HAP-1 (cell line): Measurements from ENCODE around the gene CEP104.

Experiments
- DNase-seq, 2 experiments: peaks; one replicate each; pipeline ENCODE4 v3.0.0-alpha.2; 2016 to 2020; ENCODE audit warnings: low spot score in 2 of 2
- H3K27me3 ChIP-seq: fragments of 250-450 bp; sonication (Bioruptor Pico); 2 replicates; pipeline ENCODE4 v1.5.1; 2020; ENCODE audit warnings: low read depth, mild to moderate bottlenecking, moderate library complexity
- H3K36me3 ChIP-seq: fragments of 250-450 bp; sonication (Bioruptor Pico); replicated peaks from 2 replicates; pipeline ENCODE4 v1.5.1; 2020; ENCODE audit warnings: mild to moderate bottlenecking
- H3K4me1 ChIP-seq: fragments of 250-450 bp; sonication (Bioruptor Pico); 2 replicates; pipeline ENCODE4 v1.5.1; 2020; ENCODE audit warnings: mild to moderate bottlenecking
- H3K4me3 ChIP-seq: fragments of 250-450 bp; sonication (Bioruptor Pico); 2 replicates; pipeline ENCODE4 v1.5.1; 2020; ENCODE audit warnings: mild to moderate bottlenecking, moderate library complexity
- H3K9me3 ChIP-seq: fragments of 250-450 bp; sonication (Bioruptor Pico); 2 replicates; pipeline ENCODE4 v1.5.1; 2020; ENCODE audit warnings: mild to moderate bottlenecking, moderate library complexity
- in situ Hi-C: fragments of 300-500 bp; cut with MboI; formaldehyde crosslinking; loops from 3 replicates; pipeline ENCODE4 v1.14.3; 2020; ENCODE audit warnings: low sequenced_read_pairs, inconsistent platforms, mixed read lengths

Gene CEP104

DNA sequence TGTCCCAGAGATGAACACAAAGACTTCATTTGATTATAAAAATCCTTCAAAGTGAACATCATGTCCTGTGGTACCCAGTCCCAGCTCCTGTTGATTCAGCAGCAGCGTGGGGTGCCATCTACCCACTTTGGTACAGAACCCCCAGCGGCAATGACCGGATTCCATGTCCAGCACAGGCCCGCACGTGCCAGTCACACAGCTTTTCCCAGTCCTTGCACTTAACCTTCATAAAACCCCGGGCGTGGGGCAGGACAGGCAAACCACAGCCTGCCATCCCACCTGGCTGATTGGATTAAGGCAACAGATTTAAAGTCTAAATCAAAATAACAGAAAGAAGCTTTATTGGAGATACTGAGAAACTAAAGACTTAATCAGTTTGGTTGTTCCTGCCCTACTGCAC, 15.5 kb downstream of the CEP104 start:
- peaks cover 8% of the 10 kb centered on the region for H3K36me3 ChIP-seq
- H3K4me1 ChIP-seq: no peaks in the 10 kb centered on the region; the same call in 1 of the 2 replicates
- H3K27me3 ChIP-seq: no peaks in the 10 kb centered on the region
- no peak for DNase-seq
- no peaks in the 10 kb centered on the region for H3K9me3 ChIP-seq
- in situ Hi-C loops: no loop called here
- no peak overlapping the region for H3K4me3 ChIP-seq

DNA sequence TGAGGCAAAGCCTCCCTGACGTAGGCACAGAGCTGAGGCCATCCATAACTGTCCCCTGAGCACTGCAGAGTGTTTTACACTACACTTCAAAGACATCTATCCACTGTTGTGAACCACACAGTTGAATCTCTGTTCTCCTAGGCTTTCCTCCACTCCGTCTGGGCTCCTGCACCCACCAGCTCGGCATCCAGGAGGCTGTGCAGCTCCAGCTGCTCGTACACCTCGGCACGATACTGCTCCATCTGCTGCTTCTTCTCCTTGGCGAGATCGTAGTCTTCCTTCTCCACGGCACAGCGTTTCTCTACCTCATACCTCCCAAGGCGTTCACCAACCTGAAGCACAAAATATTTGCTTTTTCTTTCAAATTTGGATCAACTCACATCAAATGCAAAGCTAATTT, 18.2 kb downstream of the CEP104 start:
- peaks cover 4% of the 10 kb centered on the region for H3K36me3 ChIP-seq
- no peak for DNase-seq
- no peaks in the 10 kb centered on the region for H3K4me1 ChIP-seq
- no peaks in the 10 kb centered on the region for H3K27me3 ChIP-seq
- in situ Hi-C loops: no loop called here
- no peak overlapping the region for H3K4me3 ChIP-seq
- H3K9me3 ChIP-seq: no peaks in the 10 kb centered on the region

DNA sequence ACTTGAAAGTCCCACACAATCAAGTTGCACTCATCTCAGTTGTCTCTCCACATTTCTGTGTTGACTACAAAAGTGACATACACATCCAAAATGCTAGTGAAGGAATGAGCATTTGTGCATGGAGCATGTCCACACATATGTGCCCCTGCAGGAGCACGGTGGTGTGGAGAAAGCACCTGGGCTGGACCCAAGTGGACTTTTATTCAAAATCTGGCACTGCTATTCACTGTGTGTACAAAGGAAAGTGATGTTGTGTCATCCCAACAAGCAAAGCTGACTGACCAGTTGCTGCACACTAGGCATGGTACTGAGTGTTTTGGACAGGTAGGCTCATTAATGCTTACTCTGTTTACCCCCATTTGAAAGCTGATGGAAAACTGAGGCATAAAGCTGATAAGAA, 19.3 kb downstream of the CEP104 start:
- H3K4me1 ChIP-seq: no peaks in the 10 kb centered on the region
- peaks cover 7% of the 10 kb centered on the region for H3K36me3 ChIP-seq
- no peaks in the 10 kb centered on the region for H3K9me3 ChIP-seq

DNA sequence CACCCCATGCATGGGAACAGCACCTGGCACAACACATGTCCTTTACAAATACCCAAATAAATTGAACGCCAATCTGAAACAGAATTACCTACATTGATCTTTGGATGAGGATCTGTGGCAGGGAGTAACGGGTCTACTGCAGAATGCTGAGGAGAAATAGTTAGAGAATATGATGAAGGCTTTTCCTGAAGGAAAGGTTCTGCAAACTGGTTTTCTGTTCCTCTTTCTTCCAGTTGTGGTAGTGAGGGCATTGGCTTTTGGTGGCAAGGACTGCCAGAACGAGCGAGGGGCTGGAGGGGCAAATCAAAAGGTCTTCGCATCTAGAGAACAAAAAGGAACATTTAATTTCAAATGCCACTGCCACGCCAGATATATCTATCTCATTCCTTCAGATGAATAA, 19.8 kb downstream of the CEP104 start:
- no peaks in the 10 kb centered on the region for H3K4me1 ChIP-seq
- H3K4me3 ChIP-seq: no peak overlapping the region
- no peaks in the 10 kb centered on the region for H3K27me3 ChIP-seq
- no peaks in the 10 kb centered on the region for H3K9me3 ChIP-seq
- no peak for DNase-seq
- in situ Hi-C loops: no loop called here
- H3K36me3 ChIP-seq: peaks cover 3% of the 10 kb centered on the region

More for the DNA sequence above, 19.3 kb downstream of the CEP104 start:
- Histone ChIP-seq H3K4me3 (no peak overlapping the region), H3K27me3 (no peaks in the 10 kb centered on the region)
- no peak for DNase-seq
- in situ Hi-C loops: no loop called here

DNA sequence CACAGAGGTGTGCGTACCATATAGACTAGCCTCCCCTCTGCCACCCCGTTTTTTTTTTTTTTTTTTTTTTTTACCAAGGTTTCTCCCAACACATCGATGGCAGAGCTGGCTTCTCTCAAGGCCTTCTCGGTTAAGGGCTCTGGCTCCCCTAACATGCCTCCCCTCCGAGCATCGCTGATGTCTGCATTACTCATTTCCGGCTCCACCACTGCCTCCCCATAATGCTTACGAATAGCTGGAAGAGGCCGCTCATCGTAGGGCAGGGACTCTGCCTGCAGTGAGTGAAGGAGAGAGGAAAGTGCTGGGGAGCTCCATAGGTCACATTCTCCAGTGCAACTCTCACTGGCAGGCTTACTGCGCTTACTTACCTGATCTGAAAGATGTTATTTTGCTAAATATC, 20.6 kb downstream of the CEP104 start:
- Histone ChIP-seq H3K4me1 (no peaks in the 10 kb centered on the region), H3K4me3 (no peak overlapping the region), H3K36me3 (peaks cover 7% of the 10 kb centered on the region), H3K9me3 (no peaks in the 10 kb centered on the region), H3K27me3 (no peaks in the 10 kb centered on the region)
- no peak for DNase-seq
- in situ Hi-C loops: no loop called here

GRCh38 chr1:3834701-3835100, 22.3 kb downstream of the CEP104 start:
- Histone ChIP-seq H3K4me3 (no peak overlapping the region), H3K36me3 (peaks cover 11% of the 10 kb centered on the region), H3K4me1 (no peaks in the 10 kb centered on the region), H3K9me3 (no peaks in the 10 kb centered on the region), H3K27me3 (no peaks in the 10 kb centered on the region)
- no peak for DNase-seq
- in situ Hi-C loops: no loop called here

- H3K4me1 ChIP-seq: no peaks in the 10 kb centered on the region
- no peak overlapping the region for H3K4me3 ChIP-seq
- no peak for DNase-seq
- in situ Hi-C loops: no loop called here
- H3K9me3 ChIP-seq: no peaks in the 10 kb centered on the region
- no peaks in the 10 kb centered on the region for H3K27me3 ChIP-seq
- H3K36me3 ChIP-seq: peaks cover 26% of the 10 kb centered on the region
These were observed 25.3 kb downstream of the CEP104 start for GRCh38 chr1:3831689-3832088.

GRCh38 chr1:3828391-3828790, 28.6 kb downstream of the CEP104 start:
- in situ Hi-C loops: no loop called here
- DNase-seq: no peak
- H3K36me3 ChIP-seq: peaks cover 31% of the 10 kb centered on the region

GRCh38 chr1:3827813-3828307, 29.2 kb downstream of the CEP104 start:
- Histone ChIP-seq H3K36me3 (peaks cover 27% of the 10 kb centered on the region), H3K9me3 (no peaks in the 10 kb centered on the region), H3K4me3 (no peak overlapping the region), H3K27me3 (no peaks in the 10 kb centered on the region), H3K4me1 (no peaks in the 10 kb centered on the region)
- DNase-seq: no peak
- in situ Hi-C loops: no loop called here

More at GRCh38 chr1:3828391-3828790, 28.6 kb downstream of the CEP104 start:
- H3K4me3 ChIP-seq: no peak overlapping the region
- no peaks in the 10 kb centered on the region for H3K9me3 ChIP-seq
- H3K4me1 ChIP-seq: no peaks in the 10 kb centered on the region
- H3K27me3 ChIP-seq: no peaks in the 10 kb centered on the region

- Histone ChIP-seq H3K27me3 (no peaks in the 10 kb centered on the region), H3K36me3 (peaks cover 28% of the 10 kb centered on the region), H3K9me3 (no peaks in the 10 kb centered on the region), H3K4me1 (no peaks in the 10 kb centered on the region), H3K4me3 (no peak overlapping the region)
- in situ Hi-C loops: no loop called here
- DNase-seq: no peak
These were observed 31.7 kb downstream of the CEP104 start for GRCh38 chr1:3825356-3825755.

GRCh38 chr1:3824650-3825049, 32.4 kb downstream of the CEP104 start:
- Histone ChIP-seq H3K36me3 (peaks cover 24% of the 10 kb centered on the region), H3K9me3 (no peaks in the 10 kb centered on the region), H3K27me3 (no peaks in the 10 kb centered on the region), H3K4me3 (no peak overlapping the region), H3K4me1 (no peaks in the 10 kb centered on the region)
- DNase-seq: no peak
- in situ Hi-C loops: no loop called here

- no peaks in the 10 kb centered on the region for H3K4me1 ChIP-seq
- H3K27me3 ChIP-seq: no peaks in the 10 kb centered on the region
- peaks cover 9% of the 10 kb centered on the region for H3K36me3 ChIP-seq
- H3K9me3 ChIP-seq: no peaks in the 10 kb centered on the region
- DNase-seq: no peak
- H3K4me3 ChIP-seq: no peak overlapping the region
- in situ Hi-C loops: no loop called here
These were observed 34.6 kb downstream of the CEP104 start for GRCh38 chr1:3822421-3822820.

GRCh38 chr1:3821908-3822307, 35.1 kb downstream of the CEP104 start:
- peaks cover 9% of the 10 kb centered on the region for H3K36me3 ChIP-seq
- no peaks in the 10 kb centered on the region for H3K4me1 ChIP-seq
- H3K4me3 ChIP-seq: no peak overlapping the region
- no peak for DNase-seq
- no peaks in the 10 kb centered on the region for H3K27me3 ChIP-seq
- H3K9me3 ChIP-seq: no peaks in the 10 kb centered on the region
- in situ Hi-C loops: no loop called here

- Histone ChIP-seq H3K9me3 (no peaks in the 10 kb centered on the region), H3K4me3 (no peak overlapping the region), H3K36me3 (peaks cover 8% of the 10 kb centered on the region), H3K4me1 (no peaks in the 10 kb centered on the region), H3K27me3 (no peaks in the 10 kb centered on the region)
- no peak for DNase-seq
- in situ Hi-C loops: no loop called here
These were observed 35.6 kb downstream of the CEP104 start for GRCh38 chr1:3821447-3821846.

- Histone ChIP-seq H3K4me3 (no peak overlapping the region), H3K9me3 (no peaks in the 10 kb centered on the region), H3K27me3 (no peaks in the 10 kb centered on the region), H3K4me1 (no peaks in the 10 kb centered on the region), H3K36me3 (peaks cover 4% of the 10 kb centered on the region)
- no peak for DNase-seq
- in situ Hi-C loops: no loop called here
These were observed 36.0 kb downstream of the CEP104 start for GRCh38 chr1:3821004-3821403.
